GM12892 (cell line): ENCODE results near the gene PSMC5.

ENCODE experiments used
- POLR2A ChIP-seq: IDR thresholded peaks from 2 replicates; pipeline ENCODE4 v1.6.1; 2011; ENCODE audit warnings: low read depth, low read length, control low read depth
- TAF1 ChIP-seq: IDR thresholded peaks from 2 replicates; pipeline ENCODE4 v1.6.1; 2011; ENCODE audit warnings: low read depth, mild to moderate bottlenecking, control low read depth, low read length, borderline replicate concordance

- no peak; the same call in 1 of the 2 replicates for TF ChIP-seq POLR2A
- TF ChIP-seq TAF1 = no peak
Measured at GRCh38 chr17:63841350-63842172, 14.3 kb downstream of the PSMC5 start.
